Activated naive CD4-positive, alpha-beta T cell treated with anti-CD3 and anti-CD28 coated beads for 36 hours (primary cell): Measurements from ENCODE around the gene ASAP3. TPM values are rescaled to one million over a fixed set of nuclear protein-coding genes. Genes with fewer than 3 reads are reported as not detected.
"Not testable (repeated sequence)": the region's sequence is repeated elsewhere in the genome, so short reads cannot be mapped to it uniquely, and the experiment has no call there.

ENCODE experiments used
- CTCF ChIA-PET: fragments of 350-600 bp; sonication (Branson Sonifier 250); formaldehyde crosslinking; loops from one replicate; lab custom pipeline; 2021; ENCODE audit warnings: antibody characterized with exemption; lab: Charles Lee
- DNase-seq: peaks from one replicate; pipeline ENCODE4 v3.0.0-alpha.2; 2020
- H3K27ac Mint-ChIP-seq: one replicate; pipeline ENCODE4 v1.8.0; 2021; ENCODE audit warnings: mild to moderate bottlenecking, mixed read lengths
- H3K27me3 Mint-ChIP-seq: one replicate; pipeline ENCODE4 v1.8.0; 2021; ENCODE audit warnings: low read depth, mixed read lengths
- H3K36me3 Mint-ChIP-seq: one replicate; pipeline ENCODE4 v1.8.0; 2021; ENCODE audit warnings: low read depth, mixed read lengths
- H3K4me1 Mint-ChIP-seq: one replicate; pipeline ENCODE4 v1.8.0; 2021; ENCODE audit warnings: low read depth, mixed read lengths
- H3K4me3 Mint-ChIP-seq: one replicate; pipeline ENCODE4 v1.8.0; 2021; ENCODE audit warnings: mild to moderate bottlenecking, moderate library complexity, mixed read lengths
- H3K9me3 Mint-ChIP-seq: one replicate; pipeline ENCODE4 v1.8.0; 2021; ENCODE audit warnings: mixed read lengths
- intact Hi-C: fragments of 100-400 bp; cut with micrococcal nuclease; formaldehyde crosslinking; loops from one replicate; pipeline ENCODE4 v1.15.1; 2023
- total RNA-seq, 2 experiments: library from RNA; stranded (reverse); gene quantifications; one replicate each; pipeline ENCODE4 v1.2.3, GENCODE V29; 2021

The ASAP3 gene
- total RNA-seq, 2 experiments from 2014 or later, result 0.76 to 1.3 TPM

DNA sequence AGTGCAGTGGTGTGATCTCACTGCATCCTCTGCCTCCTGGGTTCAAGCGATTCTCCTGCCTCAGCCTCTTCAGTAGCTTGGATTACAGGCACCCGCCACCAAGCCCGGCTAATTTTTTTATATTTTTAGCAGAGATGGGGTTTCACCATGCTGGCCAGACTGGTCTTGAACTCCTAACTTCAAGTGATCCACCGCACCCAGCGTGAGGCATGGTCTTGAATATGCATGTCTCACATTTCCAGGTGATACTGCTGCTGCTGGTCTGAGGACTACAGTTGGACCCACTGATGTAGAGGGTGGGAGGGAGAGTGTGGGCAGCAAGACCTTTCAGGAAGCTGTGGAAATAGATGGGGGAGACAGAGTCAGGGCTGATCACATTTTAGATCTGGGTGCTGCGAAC, 21.9 kb upstream of the ASAP3 start:
- DNase-seq, result no peak
- peaks cover 20% of the 10 kb centered on the region for H3K36me3 Mint-ChIP-seq
- no peaks in the 10 kb centered on the region for H3K9me3 Mint-ChIP-seq
- no peaks in the 10 kb centered on the region for H3K4me1 Mint-ChIP-seq
- H3K4me3 Mint-ChIP-seq, result no peak overlapping the region
- H3K27ac Mint-ChIP-seq, result no peak overlapping the region
- CTCF ChIA-PET, result interaction anchor here (1.7 to 4.0 kb wide), 2 partner anchors 9 to 34 kb away, joined by 6 to 41 read pairs; no protein-coding TSS in a partner anchor
- H3K27me3 Mint-ChIP-seq, result no peaks in the 10 kb centered on the region
- intact Hi-C loops, result no loop called here

DNA sequence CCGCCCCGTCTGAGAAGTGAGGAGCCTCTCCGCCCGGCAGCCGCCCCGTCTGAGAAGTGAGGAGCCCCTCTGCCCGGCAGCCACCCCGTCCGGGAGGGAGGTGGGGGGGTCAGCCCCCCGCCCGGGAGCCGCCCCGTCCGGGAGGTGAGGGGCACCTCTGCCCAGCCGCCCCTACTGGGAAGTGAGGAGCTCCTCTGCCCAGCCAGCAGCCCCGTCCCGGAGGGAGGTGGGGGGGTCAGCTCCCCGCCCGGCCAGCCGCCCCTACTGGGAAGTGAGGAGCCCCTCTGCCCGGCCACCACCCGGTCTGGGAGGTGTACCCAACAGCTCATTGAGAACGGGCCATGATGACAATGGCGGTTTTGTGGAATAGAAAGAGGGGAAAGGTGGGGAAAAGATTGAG, 20.2 kb upstream of the ASAP3 start:
- intact Hi-C loops, H3K36me3 Mint-ChIP-seq, H3K9me3 Mint-ChIP-seq, CTCF ChIA-PET, H3K27ac Mint-ChIP-seq, H3K4me1 Mint-ChIP-seq, H3K4me3 Mint-ChIP-seq, DNase-seq, H3K27me3 Mint-ChIP-seq: not testable (repeated sequence)

DNA sequence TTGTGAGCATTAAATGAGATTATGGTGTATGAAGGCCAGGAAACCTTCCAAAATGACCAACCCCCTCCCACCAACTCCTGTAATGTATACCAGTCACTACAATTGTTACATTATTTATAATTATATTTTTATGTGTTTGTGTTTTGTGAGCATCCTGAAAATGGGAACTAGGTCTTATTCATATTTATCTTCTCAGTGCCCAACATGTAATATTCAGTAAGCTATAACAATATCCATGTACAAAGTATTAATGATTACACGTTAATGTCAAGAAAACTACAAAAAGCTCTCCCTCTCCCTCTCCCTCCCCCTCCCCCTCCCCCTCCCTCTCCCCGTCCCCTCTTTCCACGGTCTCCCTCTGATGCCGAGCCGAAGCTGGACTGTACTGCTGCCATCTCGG, 19.0 kb upstream of the ASAP3 start:
- DNase-seq, result no peak
- H3K4me1 Mint-ChIP-seq, result no peaks in the 10 kb centered on the region
- CTCF ChIA-PET, result no interaction called here
- H3K36me3 Mint-ChIP-seq, result peaks cover 1% of the 10 kb centered on the region
- H3K27me3 Mint-ChIP-seq, result no peaks in the 10 kb centered on the region
- H3K9me3 Mint-ChIP-seq, result no peaks in the 10 kb centered on the region
- intact Hi-C loops, result no loop called here
- no peak overlapping the region for H3K27ac Mint-ChIP-seq
- no peak overlapping the region for H3K4me3 Mint-ChIP-seq

DNA sequence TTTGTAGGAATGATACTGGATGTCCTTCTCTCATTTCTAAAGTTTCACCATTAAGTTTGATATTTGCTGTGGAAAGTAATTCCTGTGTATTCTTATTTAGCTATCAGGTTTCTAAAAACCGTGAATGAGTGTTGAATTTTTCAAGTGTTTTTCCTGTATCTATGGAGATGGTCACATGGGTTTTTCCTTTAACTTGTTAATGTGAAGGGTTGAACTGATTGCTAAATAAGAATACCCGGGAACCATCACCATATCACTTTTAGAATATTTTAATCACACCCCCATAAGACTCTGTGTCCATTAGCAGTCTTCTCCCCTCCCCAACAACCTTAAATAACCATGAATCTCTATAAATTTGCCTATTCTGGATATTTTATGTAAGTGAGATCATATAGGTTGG, 16.5 kb upstream of the ASAP3 start:
- no peaks in the 10 kb centered on the region for H3K36me3 Mint-ChIP-seq
- H3K4me3 Mint-ChIP-seq, result no peak overlapping the region
- no peak for DNase-seq
- H3K9me3 Mint-ChIP-seq, result no peaks in the 10 kb centered on the region
- no peaks in the 10 kb centered on the region for H3K4me1 Mint-ChIP-seq
- H3K27me3 Mint-ChIP-seq, result no peaks in the 10 kb centered on the region
- CTCF ChIA-PET, result interaction anchor here (1.9 kb wide), 1 partner anchor 137 kb away, joined by 5 read pairs; no protein-coding TSS in a partner anchor
- no peak overlapping the region for H3K27ac Mint-ChIP-seq
- intact Hi-C loops, result no loop called here

DNA sequence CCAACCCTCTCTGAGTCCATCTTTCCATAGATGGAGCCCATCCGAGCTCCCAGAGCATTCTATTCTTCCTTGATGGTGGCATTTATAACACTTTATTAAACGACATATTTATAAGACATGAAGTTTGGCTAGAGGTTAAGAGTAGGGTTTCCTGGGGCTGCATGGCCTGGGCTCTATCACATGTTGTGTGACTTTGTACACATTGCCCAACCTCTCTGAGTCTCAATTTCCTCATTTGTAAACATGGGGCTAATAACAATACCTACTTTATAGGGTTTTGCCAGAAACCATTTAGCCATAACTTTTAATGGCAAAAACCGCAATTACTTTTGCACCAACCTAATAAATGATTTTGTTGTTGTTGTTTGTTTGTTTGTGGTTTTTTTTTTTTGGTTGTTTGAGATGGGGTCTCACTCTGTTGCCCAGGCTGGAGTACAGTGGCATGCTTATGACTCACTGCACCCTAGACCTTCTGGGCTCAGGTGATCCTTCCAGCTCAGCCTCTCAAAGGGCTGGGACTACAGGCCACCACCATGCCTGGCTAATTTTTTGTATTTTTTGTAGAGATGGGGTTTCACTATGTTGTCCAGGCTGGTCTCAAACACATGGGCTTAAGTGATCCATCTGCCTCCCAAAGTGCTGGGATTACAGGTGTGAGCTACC, 13.9 kb upstream of the ASAP3 start:
- Mint-ChIP-seq H3K4me3 (no peak overlapping the region), H3K4me1 (no peaks in the 10 kb centered on the region), H3K9me3 (no peaks in the 10 kb centered on the region), H3K27ac (no peak overlapping the region), H3K36me3 (no peaks in the 10 kb centered on the region), H3K27me3 (no peaks in the 10 kb centered on the region)
- CTCF ChIA-PET, result interaction anchor here (0.6 to 7.3 kb wide), 30 partner anchors 9 to 361 kb away, joined by 3 to 172 read pairs (median 6); partner anchors contain the start of genes E2F2 and RPL11
- DNase-seq, result no peak
- intact Hi-C loops, result loop anchor here (1.0 kb wide), 1 partner anchor 41 kb away; no protein-coding TSS in a partner anchor

DNA sequence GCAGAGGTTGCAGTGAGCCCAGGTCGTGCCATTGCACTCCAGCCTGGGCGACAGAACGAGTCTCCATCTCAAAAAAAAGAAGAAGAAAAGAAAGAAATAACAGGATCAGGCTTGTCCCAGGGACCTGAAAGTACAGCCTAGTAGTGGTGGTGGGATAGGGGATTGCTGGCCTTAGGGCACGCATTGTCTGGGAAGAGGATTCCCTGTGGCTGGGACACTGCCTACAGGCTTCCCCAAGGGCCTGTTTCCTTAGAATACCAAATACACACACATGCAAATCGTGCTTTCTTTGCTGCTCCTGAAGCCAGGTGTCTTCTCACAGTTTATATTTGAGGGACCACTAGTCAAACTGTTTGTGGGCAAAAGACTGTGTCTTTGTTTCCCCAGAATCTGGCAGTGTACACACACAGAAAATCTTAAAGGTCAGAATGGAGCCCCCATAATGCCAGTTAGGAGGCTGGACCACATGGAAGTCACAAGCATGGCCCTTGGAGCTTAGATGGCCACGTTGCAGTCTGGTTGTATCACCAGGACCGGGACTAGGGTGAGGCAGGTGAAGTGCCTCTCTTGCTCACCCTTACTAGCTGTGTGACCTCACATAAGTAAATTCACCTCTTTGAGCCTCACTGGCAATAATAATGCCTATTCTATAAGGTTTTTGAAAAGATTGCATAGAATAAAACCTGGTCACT, 12.7 kb upstream of the ASAP3 start:
- no peak for DNase-seq
- intact Hi-C loops, result loop anchor here (1.0 kb wide), 1 partner anchor 43 kb away; no protein-coding TSS in a partner anchor
- H3K4me3 Mint-ChIP-seq, result no peak overlapping the region
- no peaks in the 10 kb centered on the region for H3K36me3 Mint-ChIP-seq
- CTCF ChIA-PET, result interaction anchor here (0.5 to 7.3 kb wide), 41 partner anchors 8 to 362 kb away, joined by 3 to 172 read pairs (median 5); partner anchors contain the start of genes ASAP3, E2F2 and RPL11
- H3K27ac Mint-ChIP-seq, result no peak overlapping the region
- no peaks in the 10 kb centered on the region for H3K9me3 Mint-ChIP-seq
- H3K4me1 Mint-ChIP-seq, result no peaks in the 10 kb centered on the region
- no peaks in the 10 kb centered on the region for H3K27me3 Mint-ChIP-seq

DNA sequence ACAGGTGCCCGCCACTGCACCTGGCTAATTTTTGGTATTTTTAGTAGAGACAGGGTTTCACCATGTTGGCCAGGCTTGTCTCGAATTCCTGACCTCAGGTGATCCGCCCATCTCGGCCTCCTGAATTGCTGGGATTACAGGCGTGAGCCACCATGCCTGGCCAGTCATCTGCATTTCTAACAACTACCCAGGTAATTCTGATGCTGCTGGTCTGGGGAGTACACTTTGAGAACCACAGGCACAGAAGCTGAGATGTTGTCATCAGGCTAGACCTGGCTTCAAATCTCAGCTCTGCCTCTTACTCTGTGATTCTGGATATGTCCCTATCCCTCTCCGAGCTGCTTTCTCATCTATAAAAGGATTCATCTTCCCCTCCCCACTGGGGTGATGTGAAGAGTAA, 10.9 kb upstream of the ASAP3 start:
- H3K9me3 Mint-ChIP-seq, DNase-seq, intact Hi-C loops, H3K4me3 Mint-ChIP-seq, H3K27ac Mint-ChIP-seq, H3K27me3 Mint-ChIP-seq, H3K36me3 Mint-ChIP-seq, H3K4me1 Mint-ChIP-seq: not testable (repeated sequence)
- CTCF ChIA-PET, result interaction anchor here (0.5 to 7.3 kb wide), 9 partner anchors 11 to 169 kb away, joined by 3 to 172 read pairs (median 29); partner anchors contain the start of genes ASAP3 and E2F2

DNA sequence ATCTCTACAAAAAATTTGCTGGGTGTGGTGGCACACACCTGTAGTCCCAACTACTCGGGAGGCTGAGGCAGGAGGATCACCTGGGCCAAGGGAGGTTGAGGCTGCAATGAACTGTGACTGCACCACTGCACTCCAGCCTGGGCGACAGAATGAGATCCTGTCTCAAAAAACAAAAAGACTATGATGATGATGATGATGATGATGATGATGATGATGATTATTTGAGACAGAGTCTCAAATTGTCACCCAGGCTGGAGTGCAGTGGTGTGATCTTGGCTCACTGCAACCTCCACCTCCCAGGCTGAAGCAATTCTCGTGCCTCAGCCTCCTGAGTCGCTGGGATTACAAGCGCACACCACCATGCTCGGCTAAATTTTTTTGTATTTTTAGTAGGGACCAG, 8.8 kb upstream of the ASAP3 start:
- H3K27me3 Mint-ChIP-seq, DNase-seq, H3K4me3 Mint-ChIP-seq, H3K9me3 Mint-ChIP-seq, H3K4me1 Mint-ChIP-seq, H3K36me3 Mint-ChIP-seq, intact Hi-C loops, H3K27ac Mint-ChIP-seq: not testable (repeated sequence)
- CTCF ChIA-PET, result interaction anchor here (7.3 kb wide), 1 partner anchor 35 kb away, joined by 143 read pairs; the partner anchor contains the start of gene E2F2

DNA sequence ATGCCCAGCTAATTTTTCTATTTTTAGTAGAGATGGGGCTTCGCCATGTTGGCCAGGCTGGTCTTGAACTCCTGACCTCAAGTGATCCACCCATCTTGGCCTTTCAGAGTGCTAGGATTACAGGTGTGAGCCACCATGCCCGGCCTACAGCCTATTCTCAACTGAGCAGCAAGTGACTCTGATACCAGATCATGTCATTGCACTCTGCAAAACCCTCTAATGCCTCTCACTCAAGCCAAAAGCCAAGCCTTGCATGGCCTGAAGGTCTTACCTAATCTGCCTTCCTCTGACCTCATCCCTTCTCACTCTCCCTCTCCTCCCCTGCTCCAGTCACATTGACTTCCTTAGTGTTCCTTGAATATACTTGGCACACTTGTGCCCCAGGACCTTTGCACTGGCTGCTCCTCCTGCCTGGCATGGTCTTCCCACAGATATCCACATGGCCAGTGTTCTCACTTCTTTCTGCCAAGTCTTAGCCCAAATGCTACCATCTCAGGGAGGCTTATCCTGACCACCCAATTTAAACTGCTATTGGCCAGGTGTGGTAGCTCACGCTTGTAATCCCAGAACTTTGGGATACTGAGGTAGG, 8.2 kb upstream of the ASAP3 start:
- Mint-ChIP-seq H3K4me3 (no peak overlapping the region), H3K36me3 (no peaks in the 10 kb centered on the region), H3K9me3 (no peaks in the 10 kb centered on the region), H3K27ac (no peak overlapping the region), H3K4me1 (no peaks in the 10 kb centered on the region), H3K27me3 (no peaks in the 10 kb centered on the region)
- CTCF ChIA-PET, result no interaction called here
- no peak for DNase-seq
- intact Hi-C loops, result no loop called here

DNA sequence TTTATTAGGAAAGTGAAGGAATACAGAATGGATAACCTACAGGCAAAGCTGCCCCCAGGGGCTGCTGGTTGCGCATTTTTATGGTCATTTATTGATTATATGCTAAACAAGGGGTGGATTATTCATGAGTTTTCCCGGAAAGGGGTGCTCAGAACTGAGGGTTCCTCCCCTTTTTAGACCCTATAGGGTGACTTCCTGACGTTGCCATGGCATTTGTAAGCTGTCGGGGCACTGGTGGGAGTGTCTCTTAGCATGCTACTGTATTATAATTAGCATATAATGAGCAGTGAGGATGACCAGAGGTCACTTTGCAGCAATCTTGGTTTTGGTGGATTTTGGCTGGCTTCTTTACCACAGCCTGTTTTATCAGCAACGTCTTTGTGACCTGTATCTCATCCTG, 5.9 kb upstream of the ASAP3 start:
- Mint-ChIP-seq H3K27me3 (no peaks in the 10 kb centered on the region), H3K4me1 (peaks cover 3% of the 10 kb centered on the region), H3K9me3 (no peaks in the 10 kb centered on the region), H3K27ac (no peak overlapping the region), H3K36me3 (no peaks in the 10 kb centered on the region), H3K4me3 (no peak overlapping the region)
- intact Hi-C loops, result no loop called here
- DNase-seq, result no peak
- CTCF ChIA-PET, result interaction anchor here (1.2 kb wide), 1 partner anchor 7 kb away, joined by 4 read pairs; no protein-coding TSS in a partner anchor

DNA sequence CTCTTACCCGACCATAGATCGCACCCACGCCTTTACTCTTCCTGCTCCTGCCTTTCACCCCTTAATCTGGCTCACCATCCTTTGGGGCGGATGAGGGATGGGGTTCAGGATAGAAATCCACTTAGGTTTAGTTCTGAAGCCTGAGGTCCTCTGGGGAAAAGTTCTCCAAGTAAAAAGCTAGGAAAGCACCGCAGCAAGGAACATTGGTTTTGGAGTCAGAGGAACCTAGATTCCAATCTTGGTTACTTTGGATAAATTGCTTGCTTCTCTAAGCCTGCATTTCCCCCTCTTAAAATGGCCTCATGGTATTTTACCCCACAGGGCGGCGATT, 988 bp upstream of the ASAP3 start:
- Mint-ChIP-seq H3K27me3 (peaks cover 15% of the 10 kb centered on the region), H3K9me3 (no peaks in the 10 kb centered on the region), H3K36me3 (no peaks in the 10 kb centered on the region), H3K4me1 (peaks cover 12% of the 10 kb centered on the region), H3K27ac (no peak overlapping the region), H3K4me3 (peak overlapping the region; percentile 83)
- intact Hi-C loops, result no loop called here
- DNase-seq, result no peak
- CTCF ChIA-PET, result interaction anchor here (2.2 kb wide), 1 partner anchor 11 kb away, joined by 9 read pairs; no protein-coding TSS in a partner anchor

DNA sequence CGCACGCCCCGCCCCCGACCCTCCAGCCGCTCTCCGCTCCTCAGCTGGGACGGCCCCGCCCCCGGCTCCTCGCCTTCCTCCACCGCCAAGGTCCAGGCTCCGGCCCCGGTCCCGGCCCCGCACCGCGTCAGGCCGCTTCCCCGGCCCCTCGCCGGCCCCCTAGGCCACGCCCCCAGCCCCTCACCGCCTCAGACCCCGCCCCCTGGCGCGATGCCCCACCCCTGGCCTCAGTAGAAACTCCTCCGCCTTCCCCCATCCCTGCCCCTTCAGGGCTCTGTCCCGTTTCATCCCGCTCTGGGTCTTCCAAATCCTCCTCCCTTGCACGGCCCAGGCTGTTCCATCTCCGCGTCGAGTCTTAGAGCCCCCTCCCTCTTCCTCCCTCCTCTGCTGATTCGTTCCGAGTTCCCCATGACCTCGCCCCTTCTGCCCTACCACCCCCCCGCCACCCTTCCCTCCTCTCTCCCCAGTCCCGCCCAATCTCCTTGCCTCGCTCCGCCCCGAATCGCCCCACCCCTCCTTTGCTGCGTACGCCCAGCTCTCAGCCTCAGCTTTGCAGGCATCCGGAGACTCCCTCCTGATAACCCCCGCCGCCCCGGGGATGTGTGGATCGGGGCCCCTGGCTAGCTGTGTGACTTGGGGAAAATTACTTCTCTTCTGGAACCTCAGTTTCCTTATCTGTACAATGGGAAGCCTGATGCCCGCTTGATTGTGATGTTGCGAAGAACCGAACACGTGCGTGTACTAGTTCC, 448 bp upstream of the ASAP3 start:
- CTCF ChIA-PET, result interaction anchor here (1.5 to 2.2 kb wide), 2 partner anchors 11 to 80 kb away, joined by 3 to 9 read pairs; no protein-coding TSS in a partner anchor
- H3K4me3 Mint-ChIP-seq, result peak overlapping the region; percentile 83
- peaks cover 12% of the 10 kb centered on the region for H3K4me1 Mint-ChIP-seq
- H3K27ac Mint-ChIP-seq, result no peak overlapping the region
- intact Hi-C loops, result loop anchor here (1.0 to 5.0 kb wide), 3 partner anchors 55 to 116 kb away; partner anchors contain the start of gene TCEA3
- H3K36me3 Mint-ChIP-seq, result no peaks in the 10 kb centered on the region
- H3K9me3 Mint-ChIP-seq, result no peaks in the 10 kb centered on the region
- H3K27me3 Mint-ChIP-seq, result peaks cover 15% of the 10 kb centered on the region
- DNase-seq, result peak; percentile 93
